HepG2 (cell line): ENCODE data around the gene ADAMTS17. TPM values are rescaled to one million over a fixed set of nuclear protein-coding genes. Genes with fewer than 3 reads are reported as not detected.

ENCODE experiments used
- ATAC-seq: fragments of 200-7000 bp; cut with Tn5 transposase; 3 replicates; pipeline ENCODE4 v1.9.1; 2020; ENCODE audit warnings: mild to moderate bottlenecking, moderate library complexity
- BruUV-seq: library from RNA; stranded (reverse); fragments of 400-500 nt; replicated peaks from 2 replicates; lab custom pipeline; 2021; lab: Mats Ljungman, UMichigan
- CTCF ChIA-PET: fragments of 300-600 bp; formaldehyde crosslinking; extraction: SDS; loops from one replicate; lab custom pipeline; 2021; ENCODE audit warnings: low total read pairs, inconsistent platforms, low intra/inter-chr PET ratio; lab: Yijun Ruan, JAX
- POLR2A ChIA-PET: fragments of 350-600 bp; sonication (Branson Sonifier 250); formaldehyde crosslinking; loops from one replicate; lab custom pipeline; 2020; ENCODE audit warnings: antibody characterized with exemption, inconsistent platforms; lab: Yijun Ruan, JAX
- DNase-seq: peaks from one replicate; pipeline ENCODE4 v3.0.0-alpha.2; 2015; ENCODE audit warnings: low spot score
- FAIRE-seq: peaks from 3 replicates; lab custom pipeline; 2011; peaks lifted over from hg19 to GRCh38; lab: Jason Lieb, UNC
- H2AFZ ChIP-seq: one replicate; pipeline ENCODE4 v1.6.1; 2011; ENCODE audit warnings: low read length, inconsistent platforms
- H3K27ac ChIP-seq: fragments of 300-600 bp; 3 replicates; pipeline ENCODE4 v1.8.0; 2011; ENCODE audit warnings: mixed run types, mild to moderate bottlenecking, mixed read lengths, low read length, inconsistent platforms; ENCODE audit not compliant: insufficient read depth; ENCODE audit errors: extremely low read length
- H3K27me3 ChIP-seq, 2 experiments: fragments of 200-600 bp in 1 of 2; 2 replicates in 1 of 2; 3 replicates in 1 of 2; pipeline versions ENCODE4 v1.6.0 to v1.8.0; 2011; ENCODE audit warnings: low read length in 2 of 2, mild to moderate bottlenecking in 2 of 2, moderate library complexity in 2 of 2, inconsistent platforms in 1 of 2; ENCODE audit not compliant: insufficient read depth in 2 of 2, control insufficient read depth in 1 of 2
- H3K36me3 ChIP-seq, 2 experiments: fragments of 200-600 bp in 1 of 2; replicated peaks in 1 of 2; 2 replicates in 1 of 2; 3 replicates in 1 of 2; pipeline versions ENCODE4 v1.5.1 to v1.8.0; 2011; ENCODE audit warnings: low read length in 2 of 2, inconsistent platforms in 1 of 2; ENCODE audit not compliant: insufficient read depth in 2 of 2, control insufficient read depth in 1 of 2
- H3K4me1 ChIP-seq: 2 replicates; pipeline ENCODE4 v1.5.1; 2012; ENCODE audit warnings: low read length, inconsistent platforms; ENCODE audit not compliant: insufficient read depth
- H3K4me2 ChIP-seq: 2 replicates; pipeline ENCODE4 v1.6.0; 2011; ENCODE audit warnings: low read depth, low read length, inconsistent platforms
- H3K4me3 ChIP-seq, 3 experiments: fragments of 200-600 bp in 1 of 3; sonication (generic), shearing (Covaris generic) in 1 of 3; replicated peaks in 1 of 3; 2 replicates each; pipeline ENCODE4 v1.5.1; 2011 to 2016; ENCODE audit warnings: low read length in 3 of 3, inconsistent platforms in 2 of 3, low read depth in 2 of 3, mild to moderate bottlenecking in 2 of 3, control low read depth in 1 of 3, mixed read lengths in 1 of 3; ENCODE audit not compliant: insufficient read depth in 1 of 3
- H3K79me2 ChIP-seq: one replicate; pipeline ENCODE4 v1.6.1; 2011; ENCODE audit warnings: low read length, inconsistent platforms; ENCODE audit not compliant: insufficient read depth
- H3K9ac ChIP-seq: 2 replicates; pipeline ENCODE4 v1.6.0; 2011; ENCODE audit warnings: mild to moderate bottlenecking, low read depth, low read length, inconsistent platforms; ENCODE audit not compliant: insufficient read depth
- H3K9me3 ChIP-seq: 2 replicates; pipeline ENCODE4 v1.5.1; 2012; ENCODE audit warnings: mild to moderate bottlenecking, low read length
- H4K20me1 ChIP-seq: 2 replicates; pipeline ENCODE4 v1.6.0; 2011; ENCODE audit warnings: inconsistent platforms, mild to moderate bottlenecking, low read length, moderate library complexity; ENCODE audit not compliant: insufficient read depth
- FOXK1 ChIP-seq: sonication (generic); formaldehyde crosslinking; IDR thresholded peaks from 2 replicates; pipeline ENCODE4 v1.4.0; 2020; ENCODE audit warnings: low read depth, missing genetic modification reagents, borderline replicate concordance
- KDM1A ChIP-seq: IDR thresholded peaks from 2 replicates; pipeline ENCODE4 v1.6.1; 2016; ENCODE audit warnings: missing compliant biosample characterization
- NCOA5 ChIP-seq: sonication (generic); formaldehyde crosslinking; IDR thresholded peaks from 2 replicates; pipeline ENCODE4 v1.4.0; 2020; ENCODE audit warnings: missing genetic modification reagents
- ZBTB7A ChIP-seq: sonication (generic); formaldehyde crosslinking; IDR thresholded peaks from 2 replicates; pipeline ENCODE4 v1.8.0; 2022; ENCODE audit warnings: mild to moderate bottlenecking, missing genetic modification reagents
- ZFAT ChIP-seq: sonication (generic); formaldehyde crosslinking; conservative IDR thresholded peaks from 2 replicates; pipeline ENCODE4 v1.8.1; 2023; ENCODE audit warnings: missing genetic modification reagents, inconsistent platforms
- ZMAT3 ChIP-seq: sonication (generic); formaldehyde crosslinking; conservative IDR thresholded peaks from 2 replicates; pipeline ENCODE4 v1.7.0; 2021; ENCODE audit warnings: missing genetic modification reagents
- ZNF121 ChIP-seq: sonication (generic); formaldehyde crosslinking; IDR thresholded peaks from 2 replicates; pipeline ENCODE4 v1.5.0; 2020; ENCODE audit warnings: mild to moderate bottlenecking, missing genetic modification reagents
- ZNF572 ChIP-seq: sonication (generic); formaldehyde crosslinking; IDR thresholded peaks from 2 replicates; pipeline ENCODE4 v1.5.1; 2020; ENCODE audit warnings: mild to moderate bottlenecking, missing genetic modification reagents
- ZNF616 ChIP-seq: sonication (generic); formaldehyde crosslinking; IDR thresholded peaks from 2 replicates; pipeline ENCODE4 v1.5.0; 2020; ENCODE audit warnings: low read depth, mild to moderate bottlenecking, missing genetic modification reagents
- ZNF672 ChIP-seq: sonication (generic); formaldehyde crosslinking; IDR thresholded peaks from 2 replicates; pipeline ENCODE4 v1.8.1; 2022; ENCODE audit warnings: missing genetic modification reagents
- ZSCAN20 ChIP-seq: sonication (generic); formaldehyde crosslinking; IDR thresholded peaks from 2 replicates; pipeline ENCODE4 v1.4.0; 2020; ENCODE audit warnings: missing genetic modification reagents, mild to moderate bottlenecking, borderline replicate concordance
- WGBS: methylation state at CpG from one replicate; pipeline ENCODE4 v1.1.6; 2017; ENCODE audit warnings: low lambda C conversion rate; 5-methylcytosine and 5-hydroxymethylcytosine counted together
- in situ Hi-C: cut with HindIII; loops from 2 replicates; pipeline ENCODE4 v1.10.0; 2017; ENCODE audit warnings: low pct_unique_long_range_greater_than_20kb; ENCODE audit not compliant: extremely low pct_ligation_motif_present
- intact Hi-C: fragments of 100-400 bp; cut with micrococcal nuclease; formaldehyde crosslinking; loops from one replicate; pipeline ENCODE4 v1.10.0; 2022; ENCODE audit not compliant: unreplicated experiment
- polyA plus RNA-seq, 8 experiments: library from polyadenylated mRNA; depleted of rRNA in 3 of 8; stranded (reverse) in 7 of 8; unstranded in 1 of 8; fragments of >200 nt; fragmentation: Illumina TruSeq in 4 of 8; extraction: Trizol in 4 of 8; gene quantifications; 2 replicates each; pipeline versions ENCODE4 v1.2.1 to v1.2.3, GENCODE V29; 2011 to 2016; ENCODE audit warnings: low read depth in 4 of 8, missing spikeins in 1 of 8, mixed read lengths in 1 of 8; ENCODE audit not compliant: insufficient read depth in 1 of 8
- total RNA-seq, 5 experiments: library from RNA; depleted of rRNA; stranded (reverse); fragments of >200 nt; fragmentation: Illumina TruSeq; extraction: Trizol; gene quantifications; 2 replicates each; pipeline ENCODE4 v1.2.3, GENCODE V29; 2016; ENCODE audit warnings: low read depth in 1 of 5
- TF ChIP-seq, protein P1 (sequence below): sonication (generic); formaldehyde crosslinking; IDR thresholded peaks from 2 replicates; pipeline ENCODE4 v1.4.0; 2020; ENCODE audit warnings: low read depth, missing genetic modification reagents
- TF ChIP-seq, protein P2 (sequence below): sonication (generic); formaldehyde crosslinking; IDR thresholded peaks from 2 replicates; pipeline ENCODE4 v1.8.0; 2022; ENCODE audit warnings: low read depth, missing genetic modification reagents

Gene ADAMTS17
- total and polyA plus RNA-seq, 2 of the 13 experiments (the other 11 are each of a cell fraction or from before 2014, with no cell fraction given), result 0.02 to 0.04 TPM

- TF ChIP-seq, protein P1, sequence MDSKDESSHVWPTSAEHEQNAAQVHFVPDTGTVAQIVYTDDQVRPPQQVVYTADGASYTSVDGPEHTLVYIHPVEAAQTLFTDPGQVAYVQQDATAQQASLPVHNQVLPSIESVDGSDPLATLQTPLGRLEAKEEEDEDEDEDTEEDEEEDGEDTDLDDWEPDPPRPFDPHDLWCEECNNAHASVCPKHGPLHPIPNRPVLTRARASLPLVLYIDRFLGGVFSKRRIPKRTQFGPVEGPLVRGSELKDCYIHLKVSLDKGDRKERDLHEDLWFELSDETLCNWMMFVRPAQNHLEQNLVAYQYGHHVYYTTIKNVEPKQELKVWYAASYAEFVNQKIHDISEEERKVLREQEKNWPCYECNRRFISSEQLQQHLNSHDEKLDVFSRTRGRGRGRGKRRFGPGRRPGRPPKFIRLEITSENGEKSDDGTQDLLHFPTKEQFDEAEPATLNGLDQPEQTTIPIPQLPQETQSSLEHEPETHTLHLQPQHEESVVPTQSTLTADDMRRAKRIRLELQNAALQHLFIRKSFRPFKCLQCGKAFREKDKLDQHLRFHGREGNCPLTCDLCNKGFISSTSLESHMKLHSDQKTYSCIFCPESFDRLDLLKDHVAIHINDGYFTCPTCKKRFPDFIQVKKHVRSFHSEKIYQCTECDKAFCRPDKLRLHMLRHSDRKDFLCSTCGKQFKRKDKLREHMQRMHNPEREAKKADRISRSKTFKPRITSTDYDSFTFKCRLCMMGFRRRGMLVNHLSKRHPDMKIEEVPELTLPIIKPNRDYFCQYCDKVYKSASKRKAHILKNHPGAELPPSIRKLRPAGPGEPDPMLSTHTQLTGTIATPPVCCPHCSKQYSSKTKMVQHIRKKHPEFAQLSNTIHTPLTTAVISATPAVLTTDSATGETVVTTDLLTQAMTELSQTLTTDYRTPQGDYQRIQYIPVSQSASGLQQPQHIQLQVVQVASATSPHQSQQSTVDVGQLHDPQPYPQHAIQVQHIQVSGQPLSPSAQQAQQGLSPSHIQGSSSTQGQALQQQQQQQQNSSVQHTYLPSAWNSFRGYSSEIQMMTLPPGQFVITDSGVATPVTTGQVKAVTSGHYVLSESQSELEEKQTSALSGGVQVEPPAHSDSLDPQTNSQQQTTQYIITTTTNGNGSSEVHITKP, result no peak
- TF ChIP-seq ZSCAN20 (CRISPR knock-in tag) (no peak), KDM1A (CRISPR knock-in tag) (no peak)
These were observed 387.9 kb downstream of the ADAMTS17 start (continued) for GRCh38 chr15:99953886-99954285.

- DNase-seq (no peak), FAIRE-seq (no peak), ATAC-seq (no peak)
- ChIA-PET POLR2A (no interaction called here), CTCF (no interaction called here)
- H4K20me1 ChIP-seq, result no peaks in the 10 kb centered on the region
- no peaks in the 10 kb centered on the region for H3K36me3 ChIP-seq
- no peak overlapping the region for H2AFZ ChIP-seq
- no peaks in the 10 kb centered on the region for H3K79me2 ChIP-seq
- 40% methylated on average over 5 of the region's 5 CpGs for whole genome bisulfite sequencing
- no peak overlapping the region for H3K4me2 ChIP-seq
- no peak overlapping the region for H3K4me3 ChIP-seq
- H3K27me3 ChIP-seq, result no peaks in the 10 kb centered on the region
- no TSS peak for BruUV-seq
- H3K27ac ChIP-seq, result no peak overlapping the region
- H3K4me1 ChIP-seq, result no peaks in the 10 kb centered on the region
- intact Hi-C loops, result no loop called here
- in situ Hi-C loops, result no loop called here
- H3K9me3 ChIP-seq, result no peaks in the 10 kb centered on the region
- H3K9ac ChIP-seq, result no peak overlapping the region
- TF ChIP-seq ZNF572 (no peak), ZBTB7A (CRISPR knock-in tag) (no peak), ZNF616 (CRISPR knock-in tag) (no peak), FOXK1 (CRISPR knock-in tag) (no peak), ZNF672 (CRISPR knock-in tag) (no peak), ZFAT (CRISPR knock-in tag) (no peak), ZNF121 (CRISPR knock-in tag) (no peak), ZMAT3 (CRISPR knock-in tag) (no peak), NCOA5 (CRISPR knock-in tag) (no peak)
- TF ChIP-seq, protein P2, sequence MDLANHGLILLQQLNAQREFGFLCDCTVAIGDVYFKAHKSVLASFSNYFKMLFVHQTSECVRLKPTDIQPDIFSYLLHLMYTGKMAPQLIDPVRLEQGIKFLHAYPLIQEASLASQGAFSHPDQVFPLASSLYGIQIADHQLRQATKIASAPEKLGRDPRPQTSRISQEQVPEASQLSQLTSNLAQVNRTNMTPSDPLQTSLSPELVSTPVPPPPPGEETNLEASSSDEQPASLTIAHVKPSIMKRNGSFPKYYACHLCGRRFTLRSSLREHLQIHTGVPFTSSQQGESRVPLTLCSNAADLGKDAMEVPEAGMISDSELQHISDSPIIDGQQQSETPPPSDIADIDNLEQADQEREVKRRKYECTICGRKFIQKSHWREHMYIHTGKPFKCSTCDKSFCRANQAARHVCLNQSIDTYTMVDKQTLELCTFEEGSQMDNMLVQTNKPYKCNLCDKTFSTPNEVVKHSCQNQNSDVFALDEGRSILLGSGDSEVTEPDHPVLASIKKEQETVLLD (CRISPR knock-in tag), result no peak
These were observed 390.3 kb downstream of the ADAMTS17 start for GRCh38 chr15:99951511-99951910.
